ENCODE data around the gene ZCCHC24.

DNA sequence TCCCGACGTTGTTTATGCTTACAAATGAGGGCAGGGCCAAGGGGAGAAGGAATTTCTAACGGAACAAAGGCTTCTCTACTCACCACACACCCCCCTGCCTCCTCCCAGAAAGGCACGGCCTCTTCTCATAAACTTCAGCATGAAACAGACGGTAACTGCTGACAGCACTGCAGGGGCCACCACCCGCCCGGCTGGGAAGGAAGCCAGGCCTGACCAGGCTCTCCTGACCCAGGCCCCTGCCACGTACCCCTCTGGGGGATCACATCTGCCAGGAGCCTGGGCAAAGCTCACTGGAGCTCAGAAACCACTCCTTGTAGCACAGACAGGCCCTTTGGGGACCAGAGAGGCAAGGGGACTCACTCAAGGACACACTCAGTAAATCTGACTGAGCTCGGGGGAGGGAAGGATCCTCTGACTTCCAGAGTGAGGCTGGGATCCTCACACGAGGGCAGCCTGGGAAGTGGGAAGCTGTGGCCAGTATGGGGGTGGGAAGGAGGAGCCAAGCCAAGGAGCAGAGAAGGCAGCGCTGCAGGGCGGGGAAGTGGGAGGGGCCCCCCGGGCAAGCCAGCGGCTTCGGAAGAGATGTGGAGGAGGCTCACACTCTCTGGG, 46.1 kb downstream of the ZCCHC24 start:
- TF ChIP-seq, protein P1, sequence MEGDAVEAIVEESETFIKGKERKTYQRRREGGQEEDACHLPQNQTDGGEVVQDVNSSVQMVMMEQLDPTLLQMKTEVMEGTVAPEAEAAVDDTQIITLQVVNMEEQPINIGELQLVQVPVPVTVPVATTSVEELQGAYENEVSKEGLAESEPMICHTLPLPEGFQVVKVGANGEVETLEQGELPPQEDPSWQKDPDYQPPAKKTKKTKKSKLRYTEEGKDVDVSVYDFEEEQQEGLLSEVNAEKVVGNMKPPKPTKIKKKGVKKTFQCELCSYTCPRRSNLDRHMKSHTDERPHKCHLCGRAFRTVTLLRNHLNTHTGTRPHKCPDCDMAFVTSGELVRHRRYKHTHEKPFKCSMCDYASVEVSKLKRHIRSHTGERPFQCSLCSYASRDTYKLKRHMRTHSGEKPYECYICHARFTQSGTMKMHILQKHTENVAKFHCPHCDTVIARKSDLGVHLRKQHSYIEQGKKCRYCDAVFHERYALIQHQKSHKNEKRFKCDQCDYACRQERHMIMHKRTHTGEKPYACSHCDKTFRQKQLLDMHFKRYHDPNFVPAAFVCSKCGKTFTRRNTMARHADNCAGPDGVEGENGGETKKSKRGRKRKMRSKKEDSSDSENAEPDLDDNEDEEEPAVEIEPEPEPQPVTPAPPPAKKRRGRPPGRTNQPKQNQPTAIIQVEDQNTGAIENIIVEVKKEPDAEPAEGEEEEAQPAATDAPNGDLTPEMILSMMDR (IDR thresholded peaks at IDR 0.05): no peak
- no peak for TF ChIP-seq POLR2A (IDR thresholded peaks at IDR 0.05)
